Esophagus squamous epithelium (tissue), 4 donors: ENCODE data around the gene SVIL.

Experiments
- POLR2A ChIP-seq, 4 donors: fragments of 450-650 bp; IDR thresholded peaks; one replicate each; pipeline ENCODE4 v1.6.1; 2017; ENCODE audit warnings: antibody characterized with exemption in 4 of 4, mild to moderate bottlenecking in 4 of 4, moderate library complexity in 3 of 4
- TF ChIP-seq, protein P1 (sequence below), 6 experiments: fragments of 450-650 bp in 4 of 6; fragments of 200-600 bp in 2 of 6; sonication (generic) in 2 of 6; IDR thresholded peaks; one replicate each; pipeline ENCODE4 v1.5.1; 2016 to 2019; ENCODE audit warnings: antibody characterized with exemption in 6 of 6, mild to moderate bottlenecking in 4 of 6, moderate library complexity in 4 of 6

DNA sequence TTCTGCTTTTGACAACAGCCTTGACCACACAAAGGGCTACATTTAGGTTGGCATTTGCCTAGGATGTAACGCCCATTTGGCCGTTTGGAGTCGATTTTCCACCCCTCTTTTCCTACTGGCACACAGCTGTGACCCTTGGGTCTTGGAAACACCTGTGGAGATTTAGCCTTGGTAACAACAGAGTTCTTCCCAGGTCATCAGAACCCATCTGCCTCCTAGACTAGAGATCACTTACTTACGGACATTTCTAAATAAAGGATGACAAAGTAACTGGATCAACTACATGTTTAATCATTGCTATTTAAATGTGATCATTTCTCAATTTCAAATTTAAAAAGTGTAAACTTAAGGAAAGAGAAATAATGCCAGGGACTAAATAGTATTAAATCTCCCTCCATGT is 42.0 kb upstream of the SVIL start:
- TF ChIP-seq, protein P1, sequence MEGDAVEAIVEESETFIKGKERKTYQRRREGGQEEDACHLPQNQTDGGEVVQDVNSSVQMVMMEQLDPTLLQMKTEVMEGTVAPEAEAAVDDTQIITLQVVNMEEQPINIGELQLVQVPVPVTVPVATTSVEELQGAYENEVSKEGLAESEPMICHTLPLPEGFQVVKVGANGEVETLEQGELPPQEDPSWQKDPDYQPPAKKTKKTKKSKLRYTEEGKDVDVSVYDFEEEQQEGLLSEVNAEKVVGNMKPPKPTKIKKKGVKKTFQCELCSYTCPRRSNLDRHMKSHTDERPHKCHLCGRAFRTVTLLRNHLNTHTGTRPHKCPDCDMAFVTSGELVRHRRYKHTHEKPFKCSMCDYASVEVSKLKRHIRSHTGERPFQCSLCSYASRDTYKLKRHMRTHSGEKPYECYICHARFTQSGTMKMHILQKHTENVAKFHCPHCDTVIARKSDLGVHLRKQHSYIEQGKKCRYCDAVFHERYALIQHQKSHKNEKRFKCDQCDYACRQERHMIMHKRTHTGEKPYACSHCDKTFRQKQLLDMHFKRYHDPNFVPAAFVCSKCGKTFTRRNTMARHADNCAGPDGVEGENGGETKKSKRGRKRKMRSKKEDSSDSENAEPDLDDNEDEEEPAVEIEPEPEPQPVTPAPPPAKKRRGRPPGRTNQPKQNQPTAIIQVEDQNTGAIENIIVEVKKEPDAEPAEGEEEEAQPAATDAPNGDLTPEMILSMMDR (IDR thresholded peaks at IDR 0.05) = no peak
- no peak for TF ChIP-seq POLR2A (IDR thresholded peaks at IDR 0.05)
